AG10803 (cell line): Measurements from ENCODE around the gene ACTMAP.
"Not testable (repeated sequence)": the region's sequence is repeated elsewhere in the genome, so short reads cannot be mapped to it uniquely, and the experiment has no call there.

Experiments used
- DNase-seq: peaks from one replicate; pipeline ENCODE4 v3.0.0; 2010; ENCODE audit warnings: low read depth
- H3K4me3 ChIP-seq: 2 replicates; pipeline ENCODE4 v1.5.1; 2011; ENCODE audit warnings: mild to moderate bottlenecking, low read length, control low read depth
- TF ChIP-seq, protein P1 (sequence below): conservative IDR thresholded peaks from 2 replicates; pipeline ENCODE4 v1.5.1; 2011; ENCODE audit warnings: mild to moderate bottlenecking, low read length, control low read depth, inconsistent platforms

The ACTMAP gene

DNA sequence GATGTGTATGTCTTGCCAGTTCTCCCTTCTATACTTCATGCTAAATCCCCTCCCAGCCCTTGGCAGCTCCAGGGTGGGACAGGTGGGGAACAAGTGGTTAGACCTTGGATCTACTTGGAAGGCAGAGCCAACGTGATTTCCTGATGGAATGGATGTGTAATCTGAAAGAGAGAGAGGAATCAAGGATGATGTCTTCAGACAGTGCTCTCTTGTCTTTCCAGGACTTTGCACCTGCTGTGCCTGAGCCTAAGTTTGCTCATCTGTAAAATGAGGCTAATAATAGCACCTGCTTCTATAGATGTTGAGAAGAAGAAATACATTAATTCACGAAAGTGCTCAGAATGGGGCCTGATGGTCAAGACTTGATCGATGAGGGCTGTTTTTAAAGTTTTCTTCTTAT lies 41.7 kb upstream of the ACTMAP start:
- H3K4me3 ChIP-seq, result no peak overlapping the region
- TF ChIP-seq, protein P1, sequence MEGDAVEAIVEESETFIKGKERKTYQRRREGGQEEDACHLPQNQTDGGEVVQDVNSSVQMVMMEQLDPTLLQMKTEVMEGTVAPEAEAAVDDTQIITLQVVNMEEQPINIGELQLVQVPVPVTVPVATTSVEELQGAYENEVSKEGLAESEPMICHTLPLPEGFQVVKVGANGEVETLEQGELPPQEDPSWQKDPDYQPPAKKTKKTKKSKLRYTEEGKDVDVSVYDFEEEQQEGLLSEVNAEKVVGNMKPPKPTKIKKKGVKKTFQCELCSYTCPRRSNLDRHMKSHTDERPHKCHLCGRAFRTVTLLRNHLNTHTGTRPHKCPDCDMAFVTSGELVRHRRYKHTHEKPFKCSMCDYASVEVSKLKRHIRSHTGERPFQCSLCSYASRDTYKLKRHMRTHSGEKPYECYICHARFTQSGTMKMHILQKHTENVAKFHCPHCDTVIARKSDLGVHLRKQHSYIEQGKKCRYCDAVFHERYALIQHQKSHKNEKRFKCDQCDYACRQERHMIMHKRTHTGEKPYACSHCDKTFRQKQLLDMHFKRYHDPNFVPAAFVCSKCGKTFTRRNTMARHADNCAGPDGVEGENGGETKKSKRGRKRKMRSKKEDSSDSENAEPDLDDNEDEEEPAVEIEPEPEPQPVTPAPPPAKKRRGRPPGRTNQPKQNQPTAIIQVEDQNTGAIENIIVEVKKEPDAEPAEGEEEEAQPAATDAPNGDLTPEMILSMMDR, result no peak
- no peak for DNase-seq

DNA sequence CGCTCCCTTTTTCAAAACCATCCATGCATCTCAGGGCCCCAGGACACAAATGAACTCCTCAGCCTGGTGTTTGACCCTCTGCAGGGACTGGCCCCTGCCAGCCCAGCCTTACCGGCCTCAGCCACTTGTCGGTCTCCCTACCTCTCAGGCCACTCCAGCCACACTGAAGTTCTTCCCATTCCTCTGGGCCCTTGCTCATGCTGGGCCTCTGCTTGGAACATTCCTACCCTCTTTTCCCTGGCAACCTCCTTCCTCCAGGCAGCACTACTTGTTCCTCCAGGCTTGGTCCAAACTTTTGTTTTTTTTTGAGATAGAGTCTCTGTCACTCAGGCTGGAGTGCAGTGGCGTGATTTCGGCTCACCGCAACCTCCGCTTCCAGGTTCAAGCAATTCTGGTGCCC lies 41.1 kb upstream of the ACTMAP start:
- DNase-seq, result no peak
- no peak overlapping the region for H3K4me3 ChIP-seq
- TF ChIP-seq, protein P1, result no peak

DNA sequence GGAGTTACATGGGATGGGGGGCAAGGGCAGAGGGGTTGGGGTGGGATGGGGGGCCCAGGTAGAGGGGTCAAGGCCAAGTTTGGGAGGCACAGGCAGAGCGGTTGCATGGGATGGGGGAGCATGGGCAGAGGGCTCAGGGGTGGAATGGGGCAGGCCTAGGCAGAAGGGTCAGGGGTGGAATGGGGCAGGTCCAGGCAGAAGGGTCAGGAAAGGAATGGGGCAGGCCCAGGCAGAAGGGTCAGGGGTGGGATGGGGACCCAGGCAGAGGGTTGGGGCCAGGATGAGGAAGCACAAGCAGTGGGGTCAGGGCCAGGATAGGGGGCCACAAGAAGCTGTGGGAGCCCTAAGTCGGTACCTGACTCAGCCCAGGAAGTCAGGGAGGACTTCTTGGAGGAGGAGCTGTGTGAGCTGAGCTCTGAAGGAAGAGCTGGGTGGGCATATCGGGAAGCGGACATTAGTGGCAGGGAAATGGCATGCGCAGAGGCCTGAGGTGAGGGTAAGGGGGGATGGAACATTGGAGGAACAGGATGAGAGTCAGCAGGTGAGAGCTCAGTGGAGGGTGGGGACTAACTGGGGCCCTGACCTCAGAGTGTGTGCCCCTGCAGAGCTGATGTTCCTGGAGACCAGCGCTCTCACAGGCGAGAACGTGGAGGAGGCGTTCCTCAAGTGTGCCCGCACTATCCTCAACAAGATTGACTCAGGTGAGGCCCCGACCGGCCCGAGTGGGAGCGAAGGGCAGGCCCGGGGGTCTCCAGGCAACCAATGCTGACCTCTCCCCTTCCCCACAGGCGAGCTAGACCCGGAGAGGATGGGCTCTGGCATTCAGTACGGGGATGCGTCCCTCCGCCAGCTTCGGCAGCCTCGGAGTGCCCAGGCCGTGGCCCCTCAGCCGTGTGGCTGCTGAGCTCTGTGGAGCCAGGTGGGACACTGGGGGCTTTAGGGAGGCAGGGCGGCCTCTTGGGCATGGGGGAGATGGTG lies 36.1 kb upstream of the ACTMAP start:
- DNase-seq, result no peak
- TF ChIP-seq, protein P1, result no peak
- H3K4me3 ChIP-seq, result no peak overlapping the region

DNA sequence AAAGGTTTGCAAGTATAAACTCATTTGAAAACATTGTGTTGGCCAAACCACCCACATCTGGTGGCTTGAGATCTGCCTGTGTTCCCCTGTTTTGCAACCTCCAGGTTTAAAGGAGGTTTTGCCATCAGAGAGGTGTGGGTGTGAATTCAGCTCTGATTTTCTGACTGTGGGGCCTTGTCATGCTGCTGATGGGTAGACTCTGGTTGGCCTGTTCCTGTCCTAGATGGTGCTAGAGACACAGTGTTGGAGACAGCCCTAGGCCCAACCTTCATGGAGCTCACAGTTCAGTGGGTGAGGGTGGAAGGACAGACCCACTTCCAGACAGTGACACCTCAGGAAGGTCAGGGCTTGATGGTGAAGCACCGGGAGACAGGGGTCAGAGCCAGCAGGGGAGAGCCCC lies 35.2 kb upstream of the ACTMAP start:
- no peak for DNase-seq
- no peak overlapping the region for H3K4me3 ChIP-seq
- TF ChIP-seq, protein P1, result no peak

DNA sequence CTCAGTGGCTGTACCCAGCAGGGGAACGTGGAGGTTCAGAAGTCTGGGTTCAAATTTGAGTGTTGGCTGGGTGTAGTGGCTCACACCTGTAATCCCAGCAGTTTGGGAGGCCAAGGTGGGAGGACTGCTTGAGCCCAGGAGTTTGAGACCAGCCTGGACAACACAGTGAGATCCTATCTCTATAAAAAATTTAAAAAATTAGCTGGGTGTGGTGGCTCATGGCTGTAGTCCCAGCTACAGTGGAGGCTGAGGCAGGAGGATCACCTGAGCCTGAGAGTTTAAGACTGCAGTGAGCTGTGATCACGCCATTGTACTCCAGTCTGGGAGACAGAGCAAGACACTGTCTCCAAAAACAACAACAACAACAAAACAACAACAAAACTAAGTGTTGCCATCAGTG lies 33.9 kb upstream of the ACTMAP start:
- DNase-seq, H3K4me3 ChIP-seq: not testable (repeated sequence)

DNA sequence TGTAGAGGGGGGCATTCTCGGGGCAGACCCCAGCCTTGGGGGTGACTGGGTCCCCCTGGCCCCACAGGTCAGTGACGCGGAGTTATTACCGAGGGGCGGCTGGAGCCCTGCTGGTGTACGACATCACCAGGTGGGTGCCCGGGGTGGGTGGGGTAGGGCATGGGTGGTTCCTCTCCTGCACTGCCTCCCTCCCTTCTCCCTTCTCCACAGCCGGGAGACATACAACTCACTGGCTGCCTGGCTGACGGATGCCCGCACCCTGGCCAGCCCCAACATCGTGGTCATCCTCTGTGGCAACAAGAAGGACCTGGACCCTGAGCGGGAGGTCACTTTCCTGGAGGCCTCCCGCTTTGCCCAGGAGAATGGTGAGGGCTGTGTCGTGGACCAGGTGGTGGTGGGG lies 33.4 kb upstream of the ACTMAP start:
- H3K4me3 ChIP-seq, result no peak overlapping the region
- no peak for DNase-seq
- TF ChIP-seq, protein P1, result no peak

DNA sequence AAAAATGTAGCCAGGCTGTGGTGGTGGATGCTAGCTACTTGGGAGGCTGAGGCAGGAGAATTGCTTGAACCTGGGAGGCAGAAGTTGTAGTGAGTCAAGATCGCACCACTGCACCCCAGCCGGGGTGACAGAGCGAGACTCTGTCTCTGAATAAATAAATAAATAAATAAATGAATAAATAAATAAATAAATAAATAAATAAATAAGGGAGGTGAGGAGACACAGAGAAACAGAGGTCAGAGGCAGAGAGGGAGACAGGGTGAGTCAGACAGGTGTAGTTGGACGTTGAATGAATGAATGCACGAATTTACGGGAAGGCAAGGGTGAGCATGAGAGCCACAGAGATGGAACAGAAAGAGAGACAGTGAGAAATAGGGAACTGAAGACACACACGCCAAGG lies 30.9 kb upstream of the ACTMAP start:
- no peak overlapping the region for H3K4me3 ChIP-seq
- TF ChIP-seq, protein P1, result no peak
- DNase-seq, result no peak
